Dermis blood vessel endothelial cell (primary cell): ENCODE measurements around the gene HSDL2. TPM values are rescaled to one million over a fixed set of nuclear protein-coding genes. Genes with fewer than 3 reads are reported as not detected.
"Not testable (repeated sequence)": the region's sequence is repeated elsewhere in the genome, so short reads cannot be mapped to it uniquely, and the experiment has no call there.

ENCODE experiments used
- DNase-seq: peaks from one replicate; pipeline ENCODE4 v3.0.0; 2010
- total RNA-seq: library from RNA; depleted of rRNA; stranded (reverse); fragments of >200 nt; gene quantifications from 2 replicates; pipeline ENCODE4 v1.2.3, GENCODE V29; 2014

The HSDL2 gene
- total RNA-seq, 1 donor from 2014 or later, result 23.5 TPM

GRCh38 chr9:112502175-112502946 is 122.5 kb downstream of the HSDL2 start:
- DNase-seq, result no peak

- no peak for DNase-seq
Observed at GRCh38 chr9:112503170-112503569, 123.3 kb downstream of the HSDL2 start.

GRCh38 chr9:112505086-112505485 is 125.2 kb downstream of the HSDL2 start:
- DNase-seq, result no peak

- DNase-seq, result no peak
Observed at GRCh38 chr9:112505607-112506006, 125.7 kb downstream of the HSDL2 start.

GRCh38 chr9:112506571-112506970 is 126.7 kb downstream of the HSDL2 start:
- no peak for DNase-seq

- no peak for DNase-seq
Observed at GRCh38 chr9:112507001-112507680, 127.2 kb downstream of the HSDL2 start.

- no peak for DNase-seq
Observed at GRCh38 chr9:112508377-112508776, 128.5 kb downstream of the HSDL2 start.

GRCh38 chr9:112512377-112512776 is 132.5 kb downstream of the HSDL2 start:
- DNase-seq, result not testable (repeated sequence)

- DNase-seq, result no peak
Observed at GRCh38 chr9:112516769-112517168, 136.9 kb downstream of the HSDL2 start.

GRCh38 chr9:112520069-112520468 is 140.2 kb downstream of the HSDL2 start:
- DNase-seq, result no peak

GRCh38 chr9:112520656-112521055 is 140.7 kb downstream of the HSDL2 start:
- no peak for DNase-seq

Other genes with a start within 250 kb of the HSDL2 start
- 47.6 and 59.6 TPM in 2 replicates for gene SUSD1, start 204.8 kb upstream of the HSDL2 start, total RNA-seq
- 40.2 and 70.1 TPM in 2 replicates for gene PTBP3, start 46.5 kb upstream of the HSDL2 start, total RNA-seq
- gene KIAA1958, start 106.7 kb downstream of the HSDL2 start, total RNA-seq, result 2.0 and 3.6 TPM in 2 replicates